ENCODE results near the gene ZNRF4. TPM values are rescaled to one million over a fixed set of nuclear protein-coding genes. Genes with fewer than 3 reads are reported as not detected.
"Not testable (repeated sequence)": the region's sequence is repeated elsewhere in the genome, so short reads cannot be mapped to it uniquely, and the experiment has no call there.

Gene ZNRF4
- total and polyA plus RNA-seq, 10 of the 15 experiments (the other 5 are each of a cell fraction or from before 2014, with no cell fraction given): not detected

DNA sequence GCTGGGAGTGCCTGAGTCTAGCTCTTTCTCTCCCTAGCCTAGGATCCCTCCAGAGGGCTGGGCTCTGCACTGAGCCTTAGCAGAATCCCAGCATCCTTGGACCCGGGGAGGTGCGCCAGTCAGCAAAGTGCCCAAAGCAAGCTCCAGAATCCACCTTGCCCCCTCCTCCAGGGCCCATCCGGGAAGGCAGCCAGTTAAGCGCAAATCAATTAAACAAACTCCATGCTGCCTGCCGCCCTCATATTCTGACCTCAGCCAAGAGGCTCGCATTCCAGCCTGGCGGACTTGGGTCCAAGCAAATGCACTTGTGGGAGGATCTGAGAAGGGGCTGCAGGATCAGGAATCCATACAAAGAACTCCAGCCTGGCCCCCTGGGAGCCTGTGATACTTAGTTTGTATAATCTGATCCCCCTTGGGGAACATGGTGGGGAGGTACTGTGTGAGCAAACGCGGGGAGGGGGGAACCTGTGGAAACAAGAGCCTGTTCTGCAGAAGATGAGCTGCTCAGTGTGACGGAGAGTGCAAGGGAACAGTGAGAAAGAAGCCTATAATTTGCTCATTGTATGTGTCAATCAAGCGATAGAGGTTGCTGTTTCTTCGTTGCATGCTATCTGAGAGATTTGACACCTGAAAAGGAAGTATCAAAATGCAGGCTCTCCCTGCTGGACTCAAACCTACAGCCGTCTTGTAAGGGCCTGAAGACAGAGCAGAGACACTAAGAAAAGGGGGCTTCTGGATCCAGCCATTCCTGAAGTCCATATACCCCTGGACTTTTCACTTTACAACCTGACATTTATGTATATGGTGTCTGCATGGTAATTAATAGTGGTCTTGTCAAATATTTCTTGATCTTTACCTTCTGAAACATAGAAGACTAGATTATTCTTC, 29.4 kb downstream of the ZNRF4 start (continued):
- TF ChIP-seq POLR2AphosphoS2 (IDR thresholded peaks at IDR 0.05; ENCODE audit: low read depth, low read length) (no peak), EED (IDR thresholded peaks at IDR 0.05; ENCODE audit: low read depth) (no peak), RELA (IDR thresholded peaks at IDR 0.05; ENCODE audit: borderline replicate concordance, partially characterized antibody) (no peak)

DNA sequence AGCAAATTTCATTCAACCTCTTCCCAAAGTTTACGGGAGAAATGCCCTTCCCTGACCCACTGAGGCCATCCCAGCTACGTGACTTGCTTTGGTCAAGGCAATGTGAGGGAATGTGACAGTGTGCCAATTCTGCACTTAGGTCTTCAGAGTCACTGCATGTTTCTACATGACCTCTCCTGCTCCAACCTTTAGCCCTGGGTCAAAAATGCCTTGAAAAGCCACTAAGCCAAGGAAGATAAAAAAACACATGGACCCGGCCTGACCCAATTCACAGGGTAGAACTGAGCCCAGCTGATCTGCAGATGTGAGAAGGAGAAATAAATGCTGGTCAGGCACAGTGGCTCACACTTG, 30.0 kb downstream of the ZNRF4 start:
- no peak for DNase-seq (ENCODE audit: low read depth, low spot score)
- no peak for TF ChIP-seq HDAC2 (IDR thresholded peaks at IDR 0.05)
- H4K20me1 ChIP-seq (ENCODE audit: control insufficient read depth, insufficient read depth): no peaks in the 10 kb centered on the region
- H3K4me1 ChIP-seq (ENCODE audit: control insufficient read depth, insufficient read depth, low read length): no peaks in the 10 kb centered on the region
- ChIA-PET CTCF (no interaction called here), SMC1A (ENCODE audit: uncharacterized antibody, unreplicated experiment) (no interaction called here), POLR2A (no interaction called here), RAD21 (ENCODE audit: unreplicated experiment) (no interaction called here)
- no TSS peak for BruUV-seq (replicated peaks)
- no peaks in the 10 kb centered on the region for H3K79me2 ChIP-seq (ENCODE audit: control insufficient read depth, insufficient read depth, low read length)
- 22% methylated on average over 3 of the region's 3 CpGs for WGBS (ENCODE audit: insufficient coverage, insufficient replicate concordance, low lambda C conversion rate, missing lambda C conversion rate)
- no peak overlapping the region for H3K4me3 ChIP-seq
- intact Hi-C loops (cut with micrococcal nuclease; ENCODE audit: unreplicated experiment) (no loop called here), in situ Hi-C loops (cut with MboI) (no loop called here)
- no peaks in the 10 kb centered on the region for H3K27me3 ChIP-seq (replicated peaks in 1 of 2; ENCODE audit: control insufficient read depth in 2 of 2, insufficient read depth in 2 of 2, low read length in 1 of 2)
- no peaks in the 10 kb centered on the region for H3K36me3 ChIP-seq (ENCODE audit: control insufficient read depth in 2 of 2, insufficient read depth in 2 of 2, low read length in 1 of 2)
- no peak overlapping the region for H3K4me2 ChIP-seq (ENCODE audit: control insufficient read depth, insufficient read depth)
- ATAC-seq: no peak
- no peaks in the 10 kb centered on the region; the same call in 2 of the 3 replicates for H3K9me3 ChIP-seq (replicated peaks; ENCODE audit: control insufficient read depth, insufficient read depth, low read length)
- no peak overlapping the region for H3K27ac ChIP-seq (ENCODE audit: control insufficient read depth, insufficient read depth)
- no peak overlapping the region for H2AFZ ChIP-seq (ENCODE audit: control insufficient read depth, low read depth, low read length)
- no peak for FAIRE-seq
- no peak overlapping the region for H3K9ac ChIP-seq (ENCODE audit: control insufficient read depth, insufficient read depth, low read length)

DNA sequence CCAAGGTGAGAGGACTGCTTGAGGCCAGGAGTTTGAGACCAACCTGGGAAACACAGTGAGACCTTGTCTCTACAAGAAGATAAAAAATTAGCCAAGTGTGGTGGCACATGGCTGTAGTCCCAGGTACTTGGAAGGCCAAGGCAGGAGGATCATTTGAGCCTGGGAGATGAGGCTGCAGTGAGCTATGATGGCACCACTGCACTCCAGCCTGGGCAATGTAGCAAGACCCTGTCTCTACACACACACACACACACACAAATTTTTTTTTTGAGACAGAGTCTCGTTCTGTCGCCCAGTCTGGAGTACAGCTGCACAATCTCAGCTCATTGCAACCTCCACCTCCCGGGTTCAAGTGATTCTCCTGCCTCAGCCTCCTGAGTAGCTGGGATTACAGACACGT, 30.4 kb downstream of the ZNRF4 start:
- ATAC-seq; in situ Hi-C loops (cut with MboI): not testable (repeated sequence)

More for the DNA sequence above, 30.4 kb downstream of the ZNRF4 start:
- H3K79me2 ChIP-seq (ENCODE audit: control insufficient read depth, insufficient read depth, low read length); H3K27me3 ChIP-seq (replicated peaks in 1 of 2; ENCODE audit: control insufficient read depth in 2 of 2, insufficient read depth in 2 of 2, low read length in 1 of 2); H3K4me3 ChIP-seq; SMC1A ChIA-PET (ENCODE audit: uncharacterized antibody, unreplicated experiment); H3K27ac ChIP-seq (ENCODE audit: control insufficient read depth, insufficient read depth); CTCF ChIA-PET; DNase-seq (ENCODE audit: low read depth, low spot score); BruUV-seq (replicated peaks); intact Hi-C loops (cut with micrococcal nuclease; ENCODE audit: unreplicated experiment); H3K9ac ChIP-seq (ENCODE audit: control insufficient read depth, insufficient read depth, low read length); H2AFZ ChIP-seq (ENCODE audit: control insufficient read depth, low read depth, low read length); H4K20me1 ChIP-seq (ENCODE audit: control insufficient read depth, insufficient read depth); H3K4me1 ChIP-seq (ENCODE audit: control insufficient read depth, insufficient read depth, low read length); H3K4me2 ChIP-seq (ENCODE audit: control insufficient read depth, insufficient read depth); FAIRE-seq; H3K9me3 ChIP-seq (replicated peaks; ENCODE audit: control insufficient read depth, insufficient read depth, low read length); H3K36me3 ChIP-seq (ENCODE audit: control insufficient read depth in 2 of 2, insufficient read depth in 2 of 2, low read length in 1 of 2): not testable (repeated sequence)
- RAD21 ChIA-PET (ENCODE audit: unreplicated experiment): interaction anchor here (0.6 kb wide), 1 partner anchor 96 kb away, joined by 3 read pairs; no protein-coding TSS in a partner anchor
- 31% methylated on average over 3 of the region's 4 CpGs for WGBS (ENCODE audit: insufficient coverage, insufficient replicate concordance, low lambda C conversion rate, missing lambda C conversion rate)
- POLR2A ChIA-PET: interaction anchor here (0.7 kb wide), 1 partner anchor 812 kb away, joined by 3 read pairs; no protein-coding TSS in a partner anchor

Measured in GM12878 (cell line).